Measurements from ENCODE around the gene TYW5.

Gene TYW5, protein sequence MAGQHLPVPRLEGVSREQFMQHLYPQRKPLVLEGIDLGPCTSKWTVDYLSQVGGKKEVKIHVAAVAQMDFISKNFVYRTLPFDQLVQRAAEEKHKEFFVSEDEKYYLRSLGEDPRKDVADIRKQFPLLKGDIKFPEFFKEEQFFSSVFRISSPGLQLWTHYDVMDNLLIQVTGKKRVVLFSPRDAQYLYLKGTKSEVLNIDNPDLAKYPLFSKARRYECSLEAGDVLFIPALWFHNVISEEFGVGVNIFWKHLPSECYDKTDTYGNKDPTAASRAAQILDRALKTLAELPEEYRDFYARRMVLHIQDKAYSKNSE

DNA sequence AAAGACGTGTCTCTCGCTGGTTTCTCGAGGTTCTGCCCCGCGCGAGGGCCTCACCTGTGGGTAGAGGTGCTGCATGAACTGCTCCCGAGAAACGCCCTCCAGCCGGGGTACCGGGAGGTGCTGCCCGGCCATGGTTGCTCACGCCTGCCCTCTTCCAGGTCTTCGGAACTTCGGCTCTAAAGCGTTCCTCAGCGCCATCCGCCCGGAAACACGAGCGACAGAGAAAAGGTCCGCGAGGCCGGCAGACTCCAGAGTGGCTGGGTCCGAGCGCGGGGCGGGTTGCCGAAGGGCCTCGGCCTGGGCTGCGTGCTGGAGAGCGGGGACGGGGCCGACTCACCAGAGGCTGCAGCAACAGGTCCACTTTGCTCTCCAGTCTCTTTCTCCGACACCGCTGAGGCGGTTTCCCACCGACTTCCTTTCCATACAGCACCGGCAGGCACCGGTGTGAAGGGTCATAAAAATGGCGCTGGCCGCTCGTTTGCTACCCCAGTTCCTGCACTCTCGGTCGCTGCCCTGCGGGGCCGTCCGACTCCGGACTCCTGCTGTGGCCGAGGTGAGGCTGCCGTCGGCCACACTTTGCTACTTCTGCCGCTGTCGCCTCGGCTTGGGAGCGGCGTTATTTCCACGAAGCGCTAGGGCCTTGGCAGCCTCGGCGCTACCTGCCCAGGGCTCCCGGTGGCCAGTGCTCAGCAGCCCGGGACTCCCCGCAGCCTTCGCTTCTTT lies at the start of gene TYW5, which contains the start of gene MAIP1:
Gene TYW5 (minus strand): TSS at position 153 of the 723 bp plus-strand sequence. CDS start 21 bp downstream, at position 132.
Gene MAIP1 (plus strand): TSS at position 244 of the 723 bp plus-strand sequence. CDS start 217 bp downstream, at position 461.
- DNase-seq (ENCODE audit: low spot score) = peak; percentile 80

- no peak for DNase-seq (ENCODE audit: low spot score)
Measured at GRCh38 chr2:200003444-200003843, 48.2 kb upstream of the TYW5 start.

GRCh38 chr2:200000444-200001163 lies 45.3 kb upstream of the TYW5 start:
- DNase-seq (ENCODE audit: low spot score) = no peak

- DNase-seq (ENCODE audit: low spot score) = no peak
Measured at GRCh38 chr2:199999166-199999565, 43.9 kb upstream of the TYW5 start.

- DNase-seq (ENCODE audit: low spot score) = no peak
Measured at GRCh38 chr2:199997296-199997695, 42.0 kb upstream of the TYW5 start.

DNA sequence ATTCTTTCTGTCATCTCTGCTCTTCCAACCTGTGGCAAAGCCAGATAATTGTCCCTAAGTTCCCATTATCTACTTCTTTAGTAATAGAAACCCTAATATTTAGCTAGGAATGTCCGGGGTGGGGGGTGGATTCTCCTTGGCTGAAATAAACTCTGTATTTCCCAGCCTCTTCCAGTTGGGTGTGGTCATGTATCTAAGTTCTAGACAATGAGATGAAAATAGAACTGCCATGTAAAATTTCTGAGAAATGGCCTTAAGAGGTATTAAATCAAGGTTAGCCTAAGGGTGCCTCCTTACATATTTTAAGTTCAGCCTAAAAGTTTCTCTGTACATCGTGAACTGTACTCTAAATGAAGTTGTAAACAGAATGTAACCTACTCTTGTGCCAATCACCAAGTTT lies 39.6 kb upstream of the TYW5 start:
- no peak for DNase-seq (ENCODE audit: low spot score)

DNA sequence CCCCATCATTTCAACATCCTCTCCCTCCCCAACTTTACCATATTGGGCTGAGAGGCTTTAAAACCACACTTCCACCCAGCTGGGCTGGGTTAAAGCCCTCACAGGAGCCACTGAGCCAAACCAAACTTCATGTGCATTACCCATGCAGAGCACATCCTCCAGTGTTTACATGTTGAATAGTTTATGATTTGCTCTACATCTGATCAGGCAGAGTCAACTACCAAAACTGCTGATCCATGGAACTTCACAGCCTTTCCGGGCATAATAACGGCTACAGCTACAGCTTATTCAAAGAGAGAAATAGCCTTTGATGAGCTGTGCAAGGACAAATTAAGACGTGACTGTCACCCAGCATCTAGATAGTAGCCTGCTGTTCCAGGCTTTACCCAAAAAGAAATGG lies 39.1 kb upstream of the TYW5 start:
- DNase-seq (ENCODE audit: low spot score) = no peak

DNA sequence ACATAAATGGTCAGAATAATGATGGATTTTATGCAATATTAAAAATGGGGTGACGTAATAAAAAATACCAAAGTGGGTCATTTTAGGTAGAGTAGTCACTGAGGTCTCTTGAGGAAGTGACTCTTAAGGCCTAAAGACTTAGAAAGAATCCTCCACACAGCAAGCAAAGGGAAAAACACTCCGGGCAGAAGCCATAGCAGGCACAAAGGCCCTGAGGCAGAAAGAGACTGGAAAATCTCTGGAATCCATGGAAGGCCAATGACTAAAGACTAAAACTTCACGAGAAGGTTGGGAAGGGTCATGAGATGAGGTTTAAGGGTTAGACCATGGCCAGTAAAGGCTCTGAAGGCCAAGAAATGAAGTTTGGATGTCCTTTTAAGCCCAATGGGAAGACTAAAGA lies 37.0 kb upstream of the TYW5 start:
- DNase-seq (ENCODE audit: low spot score) = no peak

GRCh38 chr2:199991691-199992090 lies 36.4 kb upstream of the TYW5 start:
- no peak for DNase-seq (ENCODE audit: low spot score)

- DNase-seq (ENCODE audit: low spot score) = no peak
Measured at GRCh38 chr2:199989822-199990221, 34.5 kb upstream of the TYW5 start.

DNA sequence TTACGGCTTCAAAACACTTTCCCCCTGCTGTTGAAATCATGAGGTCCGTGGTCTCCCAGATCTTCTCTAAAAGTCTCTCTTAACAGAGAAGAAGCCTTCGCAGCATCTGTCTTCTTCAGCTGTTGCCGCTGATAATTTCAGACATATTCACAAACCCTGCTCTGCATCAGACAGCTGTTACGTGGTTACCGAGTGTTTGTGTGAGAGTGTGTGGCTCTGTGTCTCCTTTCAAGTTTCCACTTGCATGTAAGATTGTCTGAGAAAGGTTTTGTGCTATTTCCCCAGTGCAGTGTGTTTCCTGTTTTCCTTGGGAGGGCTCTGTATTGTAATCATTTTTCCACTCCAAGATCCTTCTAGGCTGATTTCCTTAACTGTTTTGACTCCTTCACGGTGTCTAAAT lies 32.9 kb upstream of the TYW5 start:
- no peak for DNase-seq (ENCODE audit: low spot score)

DNA sequence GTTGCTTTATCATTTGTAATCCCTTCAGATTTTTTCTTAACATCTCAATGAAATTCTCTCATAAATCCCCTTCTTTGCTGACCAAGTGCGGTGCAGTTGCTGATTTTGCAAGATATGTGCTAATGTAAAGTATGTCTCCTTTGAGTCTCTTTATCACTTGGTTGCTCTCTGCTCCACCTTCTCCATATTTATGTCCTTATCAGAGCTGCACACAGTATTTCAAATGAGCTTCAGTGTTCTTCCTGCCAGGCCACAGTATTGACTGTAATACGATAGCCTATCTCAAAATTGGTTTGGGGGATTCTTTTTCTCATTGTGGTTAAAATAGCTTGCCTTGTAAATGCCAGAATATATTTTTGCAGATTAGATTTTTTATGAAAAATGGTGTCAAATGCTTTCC lies 32.3 kb upstream of the TYW5 start:
- DNase-seq (ENCODE audit: low spot score) = no peak

DNA sequence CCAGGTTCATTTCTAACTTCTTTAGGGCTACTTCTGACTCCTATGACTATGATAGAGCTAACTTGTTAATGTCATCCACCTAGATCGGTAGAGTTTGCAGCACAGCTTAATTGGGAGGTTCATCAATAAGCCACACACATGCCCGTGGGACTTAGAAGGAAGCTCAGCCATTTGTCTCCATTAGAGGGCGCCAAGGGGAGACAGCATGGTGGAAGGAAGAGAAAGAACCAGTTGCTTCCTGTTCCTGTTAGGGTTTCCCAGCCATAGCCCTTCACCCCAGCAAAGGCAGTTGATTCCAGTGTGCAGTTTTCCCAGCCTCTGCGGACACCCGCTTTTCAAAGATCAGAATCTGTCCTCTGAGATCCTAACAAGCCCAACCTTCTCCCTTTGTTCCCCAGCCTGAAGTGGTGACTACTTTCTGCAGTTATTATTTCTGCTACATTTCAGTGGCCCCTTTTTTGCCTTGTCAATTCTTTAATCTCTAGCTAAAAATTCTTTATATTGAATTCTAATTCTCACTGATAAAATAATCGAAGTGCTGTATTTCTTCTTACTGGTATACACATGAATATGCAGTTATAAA lies 30.4 kb upstream of the TYW5 start:
- peak; percentile 91 for DNase-seq (ENCODE audit: low spot score)

DNA sequence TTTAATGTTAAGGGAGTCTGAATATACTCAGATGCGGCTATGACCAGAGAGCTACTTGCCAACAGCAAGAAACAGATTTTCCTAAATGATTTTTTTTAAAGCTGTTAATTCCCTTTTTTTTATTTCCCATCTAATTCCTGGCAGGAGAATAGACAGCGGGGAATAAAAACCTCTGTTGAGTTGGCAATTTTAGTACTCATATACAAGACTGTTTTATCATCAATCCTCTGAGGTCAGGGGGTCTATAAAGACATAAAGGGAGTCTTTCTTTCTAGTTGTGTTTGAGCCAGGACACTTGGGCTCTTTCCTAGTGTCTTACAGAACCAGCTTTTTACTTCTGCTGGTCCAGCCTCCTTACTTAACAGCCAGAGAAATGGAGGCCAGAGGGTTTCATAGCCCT lies 29.5 kb upstream of the TYW5 start:
- no peak for DNase-seq (ENCODE audit: low spot score)

GRCh38 chr2:199984159-199984558 lies 28.9 kb upstream of the TYW5 start:
- DNase-seq (ENCODE audit: low spot score) = no peak

DNA sequence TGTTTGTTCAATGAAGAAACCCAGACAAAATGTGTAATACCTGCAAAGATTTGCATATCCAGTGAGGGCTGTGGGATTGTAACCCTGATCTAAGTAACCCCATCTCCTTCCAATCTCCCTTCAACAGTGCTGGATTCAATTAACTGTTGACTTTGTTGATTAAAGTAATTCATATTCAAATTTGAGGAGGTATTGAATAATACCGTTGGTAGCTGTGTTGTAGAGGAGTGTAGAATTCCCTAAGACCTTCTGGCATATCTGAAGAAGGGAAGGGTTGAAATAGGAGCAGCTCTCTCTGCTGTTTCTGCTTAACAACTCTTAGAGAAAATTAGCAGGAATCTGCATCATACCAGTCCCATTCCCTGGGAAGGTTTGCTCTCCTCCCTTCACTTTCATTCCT lies 28.2 kb upstream of the TYW5 start:
- no peak for DNase-seq (ENCODE audit: low spot score)

- no peak for DNase-seq (ENCODE audit: low spot score)
Measured at GRCh38 chr2:199982126-199982843, 27.0 kb upstream of the TYW5 start.

DNA sequence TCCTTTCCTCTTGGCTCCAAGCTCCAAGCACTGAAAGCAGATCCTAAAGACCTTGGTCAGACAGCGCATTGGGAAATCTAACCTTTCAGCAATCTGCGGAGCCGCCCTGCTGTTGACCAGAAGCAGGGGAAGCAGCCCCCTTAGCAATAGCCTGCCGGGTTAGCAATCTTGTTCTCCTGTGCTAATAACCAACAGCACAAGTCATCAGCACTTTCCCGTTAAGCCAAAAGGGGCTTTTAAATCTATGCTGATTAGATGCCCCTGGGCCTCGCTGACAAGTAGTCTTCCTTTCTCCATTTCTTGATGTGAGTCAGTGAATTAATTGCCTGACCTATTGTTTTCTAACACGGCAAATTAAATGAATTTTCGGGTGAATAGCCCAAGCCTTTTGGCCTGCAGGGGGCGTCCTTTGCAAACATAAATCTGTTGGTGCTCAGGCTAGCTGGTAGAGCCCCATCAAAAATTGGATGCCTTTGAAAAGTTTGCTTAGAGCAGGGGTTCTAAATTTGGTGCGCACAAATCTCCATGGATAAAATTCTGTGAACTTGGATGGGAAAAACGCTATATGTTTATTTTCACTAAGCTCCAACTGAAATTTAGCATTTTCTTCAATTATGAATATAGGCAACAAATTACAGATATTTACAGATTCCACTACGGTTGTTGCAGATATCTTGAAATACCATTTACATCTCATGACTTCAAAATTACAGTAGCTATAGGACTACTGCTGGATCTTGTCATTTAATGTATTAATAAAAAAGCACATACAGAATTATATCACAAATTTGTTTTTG lies 24.7 kb upstream of the TYW5 start:
- peak; percentile 87 for DNase-seq (ENCODE audit: low spot score)

GRCh38 chr2:199979398-199979797 lies 24.1 kb upstream of the TYW5 start:
- no peak for DNase-seq (ENCODE audit: low spot score)

- no peak for DNase-seq (ENCODE audit: low spot score)
Measured at GRCh38 chr2:199977984-199978415, 22.7 kb upstream of the TYW5 start.

Data from NAMALWA (cell line).